Left forelimb (tissue), 1 donor: ENCODE data around the gene RHBDF2.

ENCODE experiments used
- DNase-seq: peaks from one replicate; pipeline ENCODE4 v3.0.0-alpha.2; 2018; ENCODE audit warnings: low spot score

The RHBDF2 gene

DNA sequence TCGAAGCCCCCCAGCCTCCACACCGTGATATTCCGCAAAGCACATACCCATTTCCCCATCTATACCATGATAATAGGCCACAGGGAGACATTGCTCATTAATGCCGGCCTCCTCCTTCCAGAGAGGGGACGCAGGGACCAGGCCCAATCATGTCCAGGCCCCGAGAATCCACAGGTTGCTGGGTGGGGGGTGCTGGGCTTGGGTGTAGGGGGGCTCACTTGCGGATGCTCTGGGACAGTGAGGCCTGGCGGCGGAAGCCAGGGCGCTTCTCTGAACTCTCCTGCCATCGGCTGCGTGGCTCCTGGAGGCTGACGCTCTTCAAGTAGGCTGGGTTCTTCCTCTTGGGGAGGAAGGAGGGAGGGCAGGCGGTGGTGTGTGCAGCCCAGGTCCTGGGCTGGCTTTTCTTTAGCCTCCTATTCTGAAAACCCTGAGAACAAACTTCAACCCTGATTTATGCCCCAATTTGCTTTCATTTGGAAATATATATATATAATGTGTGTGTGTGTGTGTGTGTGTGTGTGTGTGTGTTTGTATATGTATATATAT, 21.6 kb downstream of the RHBDF2 start:
- DNase-seq: no peak

DNA sequence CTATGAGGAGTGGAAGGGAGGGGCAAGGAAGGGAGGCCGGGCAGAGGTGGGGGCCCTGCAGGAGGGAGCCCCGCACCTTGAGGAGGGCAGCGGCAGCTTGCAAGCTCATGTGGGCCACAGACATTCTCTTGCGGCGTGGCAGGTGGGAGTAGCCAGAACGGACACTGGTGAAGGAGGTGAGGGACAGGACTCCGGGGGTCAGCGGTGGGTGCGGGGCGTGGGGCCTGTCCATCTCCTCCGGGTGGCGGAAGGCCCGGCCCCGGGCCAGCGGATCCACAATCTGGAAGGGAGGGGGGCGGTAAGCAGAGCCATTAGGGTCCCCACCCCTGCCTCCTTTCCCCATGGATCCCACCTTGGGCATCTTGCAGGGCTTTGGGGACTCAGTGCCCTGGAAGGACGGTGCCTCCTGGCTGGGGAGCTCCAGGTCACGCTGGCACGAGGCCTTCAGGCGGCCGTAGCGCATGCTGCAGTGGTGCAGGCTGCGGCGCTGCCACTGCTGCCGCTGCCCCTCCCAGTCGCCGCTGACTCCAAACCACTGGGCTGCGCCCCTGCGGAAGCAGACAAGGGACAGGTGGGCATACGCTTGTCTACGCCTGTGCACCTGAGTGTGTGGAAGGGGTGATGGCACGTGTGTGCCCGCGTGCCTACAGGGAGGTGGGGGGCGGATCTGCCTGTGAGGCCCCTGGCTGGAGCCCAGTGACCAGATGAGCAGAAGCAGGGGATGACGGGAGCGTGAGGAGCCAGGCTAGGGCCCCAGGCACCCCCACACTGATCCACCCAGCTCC, 22.3 kb downstream of the RHBDF2 start:
- no peak for DNase-seq

DNA sequence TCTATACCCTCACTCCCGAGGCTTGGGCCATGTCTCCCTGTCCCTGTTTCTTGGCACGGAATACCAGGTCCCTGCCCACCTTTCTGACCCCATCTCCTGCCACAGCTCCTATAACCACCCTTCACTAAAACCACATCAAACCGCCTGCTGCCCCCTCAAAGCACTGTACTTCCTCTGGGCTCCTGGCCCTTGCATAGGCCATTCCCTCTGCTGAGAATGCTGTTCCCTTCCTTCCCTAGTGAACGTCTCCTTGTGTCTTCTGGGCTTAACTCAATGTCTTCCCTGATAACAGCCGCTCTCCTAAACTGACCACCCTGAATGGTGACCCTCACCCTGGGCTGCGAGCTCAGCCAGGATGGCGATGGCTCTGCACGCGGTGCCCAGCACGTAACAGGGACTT, 23.1 kb downstream of the RHBDF2 start:
- DNase-seq: no peak

DNA sequence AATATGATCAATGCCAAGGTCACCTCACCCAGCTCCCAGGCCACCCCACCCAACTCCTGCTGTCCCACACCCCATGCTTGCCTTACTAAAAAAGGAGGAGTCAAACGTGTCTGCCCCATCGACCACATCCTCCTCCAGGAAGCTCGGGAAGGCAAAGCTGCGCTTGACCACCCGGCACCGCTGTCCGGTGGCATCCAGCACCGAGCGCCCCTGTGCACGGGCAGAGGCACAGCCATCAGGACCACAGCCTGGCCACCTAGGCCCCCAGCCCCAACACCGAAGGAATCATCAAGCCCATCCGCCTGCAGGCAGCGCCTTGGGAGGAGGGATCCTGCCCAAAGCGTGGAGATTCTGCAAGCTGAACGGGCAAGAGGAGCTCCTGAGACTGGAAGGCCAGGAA, 23.6 kb downstream of the RHBDF2 start:
- no peak for DNase-seq

DNA sequence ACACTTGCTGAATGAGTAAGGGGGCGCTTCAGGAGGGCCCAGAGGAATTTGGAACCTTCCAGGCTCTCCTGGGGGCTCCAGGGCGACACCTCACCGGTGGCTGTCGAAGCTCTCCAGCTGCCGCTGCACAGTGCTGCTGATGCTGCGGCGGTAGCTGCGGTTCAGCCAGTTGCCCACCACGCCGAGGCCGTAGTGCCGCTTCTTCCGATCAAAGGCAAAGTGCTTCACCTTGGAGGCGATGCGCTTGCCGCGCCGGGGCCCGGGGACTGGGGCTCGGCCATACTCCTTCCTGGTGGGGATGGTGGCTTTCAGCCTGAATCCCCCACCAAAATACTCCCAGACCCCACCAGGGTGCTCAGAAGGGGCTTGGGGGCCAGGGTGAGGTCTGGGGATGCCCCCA, 24.5 kb downstream of the RHBDF2 start:
- no peak for DNase-seq

DNA sequence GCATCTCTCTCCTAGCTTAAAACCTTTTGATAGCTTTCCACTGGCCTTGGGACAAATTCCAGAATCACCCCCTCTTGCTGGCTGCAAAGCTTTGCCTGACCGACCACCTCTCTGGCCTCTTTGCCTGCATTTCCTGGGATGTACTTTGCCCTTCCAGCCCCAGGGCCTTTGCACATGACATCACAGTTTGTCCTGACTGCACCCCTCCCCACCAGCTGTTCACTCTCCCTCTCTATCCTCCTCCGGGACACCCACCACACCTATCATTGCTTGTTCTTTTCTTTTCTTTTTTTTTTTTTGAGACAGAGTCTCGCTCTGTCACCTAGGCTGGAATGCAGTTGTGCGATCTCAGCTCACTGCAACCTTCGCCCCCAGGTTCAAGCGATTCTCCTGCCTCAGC, 25.9 kb downstream of the RHBDF2 start:
- no peak for DNase-seq

DNA sequence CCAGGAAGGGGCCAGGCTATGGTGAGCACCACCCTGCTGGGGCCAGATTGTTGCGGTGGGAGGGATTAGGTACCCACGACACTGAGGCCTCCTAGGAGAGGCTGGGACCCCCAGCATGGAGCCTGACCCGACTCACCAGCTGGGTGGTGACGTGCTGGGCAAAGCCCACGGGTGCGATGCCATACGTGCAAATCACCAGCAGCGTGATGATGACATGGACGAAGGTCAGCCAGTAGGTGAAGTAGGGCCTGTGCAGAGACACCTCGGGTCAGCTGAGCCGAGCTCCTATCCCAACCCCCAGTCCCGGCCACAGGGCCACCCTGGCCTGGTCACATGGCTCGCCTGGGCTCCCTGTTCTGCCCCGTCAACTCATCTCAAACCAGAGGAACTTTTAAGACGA, 26.3 kb downstream of the RHBDF2 start:
- DNase-seq: no peak

DNA sequence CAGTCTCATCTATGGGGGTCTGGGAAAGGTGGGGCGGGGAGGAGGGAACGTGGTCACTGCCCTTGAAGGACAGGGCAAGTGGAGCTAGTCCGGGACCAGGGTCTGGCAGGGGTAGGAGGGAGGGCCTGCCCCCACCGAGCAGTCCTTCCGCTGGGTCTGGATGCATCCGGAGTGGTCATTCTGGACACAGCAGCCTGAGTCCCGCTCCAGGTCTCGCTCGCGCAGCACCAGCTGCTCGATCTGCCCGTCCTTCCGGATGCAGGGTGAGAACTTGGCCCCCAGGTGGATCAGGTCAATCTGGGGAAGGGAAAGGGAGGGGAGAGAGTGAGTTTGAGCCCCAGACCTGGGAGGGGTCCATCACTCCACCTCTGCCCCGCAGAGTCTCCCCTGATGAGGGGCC, 27.0 kb downstream of the RHBDF2 start:
- no peak for DNase-seq

DNA sequence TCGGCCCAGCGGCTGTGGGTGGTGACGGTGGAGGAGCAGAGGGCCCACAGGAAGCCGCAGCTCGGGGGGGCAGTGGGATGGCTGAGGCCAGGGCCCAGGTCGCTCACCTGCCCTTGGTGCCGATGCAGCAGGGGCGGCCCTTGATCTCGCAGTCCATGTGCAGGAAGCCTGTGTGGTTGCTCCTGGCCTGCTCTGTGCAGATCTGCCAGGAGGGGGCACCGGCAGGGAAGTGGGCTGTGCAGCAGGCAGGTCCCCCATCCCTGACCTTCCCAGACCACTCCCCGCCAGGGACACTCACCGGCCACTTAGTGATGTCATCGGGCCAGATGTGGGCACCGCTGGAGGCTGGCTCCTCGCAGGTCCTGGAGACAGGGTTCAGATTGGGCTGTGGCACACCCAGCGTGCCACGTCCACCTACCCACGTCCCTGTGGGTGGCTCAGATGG, 27.7 kb downstream of the RHBDF2 start:
- no peak for DNase-seq

DNA sequence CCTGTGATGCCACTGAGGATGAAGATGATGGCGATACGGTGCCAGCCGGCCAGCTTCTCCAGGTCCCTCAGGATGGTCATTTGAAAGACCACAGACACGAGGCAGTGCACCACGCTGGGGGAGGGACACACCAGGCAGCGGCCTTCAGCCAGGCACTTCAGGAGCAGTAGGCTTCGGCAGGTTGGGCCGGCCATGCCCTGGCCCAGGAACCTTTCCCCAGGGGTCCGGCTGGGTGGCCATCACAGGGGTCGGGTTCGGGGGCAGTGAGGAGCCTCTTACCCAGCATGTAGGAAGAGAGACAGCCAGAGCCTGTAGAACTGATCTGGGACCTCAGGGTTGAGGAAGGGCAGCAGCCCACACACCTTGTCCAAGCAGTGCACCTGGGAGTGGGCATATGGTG, 28.5 kb downstream of the RHBDF2 start:
- no peak for DNase-seq

DNA sequence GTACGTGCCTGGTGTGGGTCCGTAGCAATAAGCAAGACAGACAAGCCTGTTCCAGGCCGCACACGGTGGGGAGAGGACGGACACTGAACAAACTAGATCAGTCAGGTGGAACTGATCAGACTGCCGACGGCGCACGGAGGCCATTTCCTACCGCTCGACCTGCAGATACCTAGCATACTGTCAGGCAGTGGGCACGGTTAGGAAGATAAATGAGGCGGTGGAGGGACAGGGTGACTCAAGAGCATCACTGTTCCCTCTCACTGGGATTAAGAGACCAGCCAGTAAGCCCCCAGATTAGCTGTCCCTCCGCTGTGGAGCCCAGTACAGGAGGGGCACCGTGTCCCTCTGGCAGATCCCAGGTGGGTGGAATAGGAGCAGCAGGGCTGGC, 29.0 kb downstream of the RHBDF2 start:
- no peak for DNase-seq

DNA sequence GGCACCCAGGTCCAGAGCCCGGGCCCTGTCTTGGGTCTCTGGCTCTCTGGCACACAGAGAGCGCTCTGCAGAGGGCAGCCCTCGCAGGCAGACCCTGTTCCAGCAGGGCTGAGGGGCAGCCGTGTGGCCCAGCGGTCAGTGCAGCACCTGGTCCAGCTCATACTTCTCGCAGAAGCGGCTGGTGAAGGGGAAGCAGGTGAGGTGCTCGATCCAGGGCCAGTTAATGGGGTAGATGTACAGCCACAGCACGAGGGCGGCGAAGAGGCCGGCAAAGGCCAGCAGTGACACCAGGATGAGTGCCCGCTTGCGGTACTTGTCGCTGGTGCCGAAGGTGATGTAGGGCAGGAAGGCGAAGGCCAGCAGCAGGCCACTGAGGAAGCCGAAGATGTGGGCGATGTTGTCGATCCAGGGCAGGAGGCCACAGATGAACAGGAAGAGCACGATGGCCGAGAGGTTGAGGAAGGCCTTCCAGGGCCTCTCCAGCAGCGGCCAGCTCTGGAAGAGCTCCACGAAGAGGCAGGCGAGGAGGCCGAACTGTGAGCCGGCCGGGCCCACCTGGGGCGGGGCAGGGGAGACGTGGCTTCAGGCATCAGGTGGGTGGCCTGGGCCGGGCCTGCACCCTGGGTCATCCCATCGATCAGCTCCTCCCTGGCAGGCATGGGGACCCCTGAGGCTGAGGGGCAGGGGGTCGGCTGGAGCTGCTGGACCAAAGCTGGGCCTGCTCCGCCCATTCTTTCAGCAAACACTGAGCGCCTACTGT, 29.5 kb downstream of the RHBDF2 start:
- DNase-seq: no peak

DNA sequence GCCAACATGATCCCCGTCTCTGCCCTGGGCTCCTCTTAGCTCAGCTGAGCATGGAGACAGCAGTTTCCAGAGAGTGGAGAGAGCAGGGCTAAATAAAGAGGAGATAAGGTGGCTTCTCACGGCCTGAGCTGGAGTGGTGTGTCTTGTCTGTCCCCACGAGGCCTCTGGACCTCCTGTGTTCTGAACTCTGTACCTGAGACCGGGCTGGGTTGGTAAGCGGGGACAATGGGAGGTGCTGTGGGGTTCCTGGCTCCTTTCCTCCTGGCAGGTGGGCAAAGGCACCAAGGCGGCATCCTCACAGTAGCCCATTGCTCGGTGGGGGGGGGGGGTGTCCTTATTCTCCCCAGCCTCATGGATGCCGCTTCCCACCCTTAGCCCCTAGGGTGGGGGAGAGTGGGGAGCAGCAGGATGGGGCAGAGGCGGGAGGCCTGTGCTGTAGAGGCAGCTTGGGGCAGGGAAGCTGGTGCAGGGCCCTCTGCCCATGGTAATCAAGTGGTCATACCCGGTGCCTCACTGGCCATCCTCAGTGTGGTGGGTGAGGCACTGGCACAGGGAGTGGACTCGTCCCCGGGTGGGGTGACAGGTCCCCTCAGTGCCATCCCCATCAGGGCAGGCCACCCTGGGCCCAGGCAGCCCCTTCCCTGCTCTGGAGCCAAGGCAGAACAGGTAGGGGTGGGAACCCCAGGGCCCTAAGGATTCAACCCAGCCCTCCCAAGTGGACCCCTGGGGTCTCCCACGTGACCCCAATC, 31.1 kb downstream of the RHBDF2 start:
- no peak for DNase-seq

DNA sequence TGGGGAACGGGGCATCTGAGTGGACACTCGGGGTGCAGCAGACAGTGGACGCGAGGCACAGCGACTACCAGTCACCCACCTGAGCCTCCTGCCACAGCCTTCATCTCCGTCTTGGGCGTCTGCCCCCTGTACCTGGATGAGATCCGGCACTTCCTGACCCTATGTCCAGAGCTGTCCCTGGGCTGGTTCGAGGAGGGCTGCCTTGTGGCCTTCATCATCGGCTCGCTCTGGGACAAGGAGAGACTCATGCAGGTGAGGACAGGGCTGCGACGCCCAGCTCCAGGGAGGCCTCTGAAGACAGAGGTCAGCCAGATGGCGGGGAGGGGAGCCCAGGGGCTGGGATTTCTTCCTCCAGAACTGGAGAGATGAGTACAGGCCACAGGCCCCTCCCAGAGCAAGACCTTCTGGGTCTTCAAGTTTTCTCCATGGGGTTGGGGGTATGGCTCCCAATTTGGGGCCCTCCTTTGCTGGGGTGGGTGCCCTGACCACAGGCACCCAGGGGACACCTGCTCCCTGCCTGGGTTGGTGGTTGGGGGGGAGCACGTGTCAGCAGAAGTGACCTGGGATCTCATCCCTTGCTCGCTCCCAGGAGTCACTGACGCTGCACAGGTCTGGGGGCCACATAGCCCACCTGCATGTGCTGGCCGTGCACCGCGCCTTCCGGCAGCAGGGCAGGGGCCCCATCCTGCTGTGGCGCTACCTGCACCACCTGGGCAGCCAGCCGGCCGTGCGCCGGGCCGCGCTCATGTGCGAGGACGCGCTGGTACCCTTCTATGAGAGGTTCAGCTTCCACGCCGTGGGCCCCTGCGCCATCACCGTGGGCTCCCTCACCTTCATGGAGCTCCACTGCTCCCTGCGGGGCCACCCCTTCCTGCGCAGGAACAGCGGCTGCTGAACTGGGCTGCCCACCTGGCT, 31.9 kb downstream of the RHBDF2 start:
- no peak for DNase-seq

DNA sequence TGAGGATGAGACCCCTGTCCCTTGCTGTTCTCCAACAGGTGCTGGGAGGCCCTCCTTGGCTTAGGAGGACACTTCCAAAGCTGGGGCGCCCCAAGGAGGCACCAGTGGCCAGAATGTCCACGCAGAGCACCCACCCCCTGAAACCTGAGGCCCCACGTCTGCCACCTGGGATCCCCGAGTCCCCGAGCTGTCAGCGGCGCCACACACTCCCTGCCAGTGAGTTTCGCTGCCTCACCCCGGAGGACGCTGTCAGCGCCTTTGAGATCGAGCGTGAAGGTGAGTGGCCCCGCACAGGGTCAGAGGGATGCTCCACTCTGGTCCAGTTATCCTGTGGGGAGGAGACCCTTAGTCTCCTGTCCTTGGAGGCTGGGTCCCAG, 32.6 kb downstream of the RHBDF2 start:
- no peak for DNase-seq

DNA sequence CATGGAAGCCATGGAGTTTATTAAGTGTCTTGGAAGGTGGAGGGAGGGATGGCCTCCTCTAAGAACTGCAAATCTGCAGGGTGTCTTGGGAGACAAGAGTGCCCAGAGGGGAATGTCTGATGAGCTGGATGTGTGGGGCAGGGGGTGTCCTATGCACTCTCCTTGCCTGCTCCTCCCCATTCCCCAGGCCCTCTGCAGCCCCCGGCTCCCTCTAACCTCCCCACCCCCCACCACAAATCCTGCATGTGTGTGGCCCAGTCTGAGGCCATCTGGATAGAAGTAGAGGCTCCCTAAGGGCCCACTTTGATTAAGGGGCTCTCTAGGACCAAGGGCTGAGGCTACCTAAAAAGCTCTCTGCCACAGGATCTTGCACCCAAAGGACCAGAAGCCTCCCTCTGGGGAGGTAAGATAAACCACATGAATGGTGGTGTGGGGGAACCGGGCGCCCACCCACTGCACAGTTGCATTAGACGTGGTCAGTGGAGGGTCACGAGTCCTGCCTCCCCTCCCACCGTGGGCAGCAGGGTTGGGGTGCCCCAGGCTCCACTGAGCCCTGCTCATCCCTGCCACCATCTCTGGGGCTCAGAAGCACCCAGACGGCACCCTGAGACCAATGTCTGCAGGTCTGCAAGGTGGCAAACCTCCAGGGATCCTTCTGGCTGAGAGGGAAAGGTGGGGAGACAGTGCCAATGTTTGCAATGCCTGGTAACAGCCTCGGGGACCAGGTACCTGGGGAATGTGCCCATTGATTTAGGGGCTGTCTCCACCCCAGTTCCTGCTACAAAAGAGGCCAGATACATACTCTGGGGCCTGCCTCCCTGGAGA, 33.2 kb downstream of the RHBDF2 start:
- no peak for DNase-seq

DNA sequence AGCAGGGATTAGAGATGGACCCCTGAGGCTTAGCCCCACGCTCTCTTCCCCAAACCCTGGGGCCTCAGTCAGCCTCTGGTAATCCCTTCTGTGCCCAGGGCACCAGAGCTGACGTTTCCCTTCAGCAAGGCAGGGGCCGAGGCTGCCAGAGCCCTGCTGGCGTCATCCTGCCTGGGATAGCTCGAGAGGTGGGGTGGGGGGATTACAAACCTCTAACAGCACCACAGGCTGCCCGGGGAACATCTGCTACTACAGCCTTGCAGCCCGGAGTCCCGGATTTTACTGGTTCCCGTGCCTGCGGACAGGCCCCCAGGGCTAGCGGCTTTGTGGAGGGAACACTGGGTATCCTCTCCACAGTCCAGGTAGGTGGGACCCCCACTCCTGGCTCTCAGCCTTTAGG, 33.9 kb downstream of the RHBDF2 start, which contains the start of gene AANAT:
TSS of gene AANAT (plus strand) at position 238 of the 400 bp plus-strand sequence. CDS start 1,144 bp downstream, outside the sequence.
- DNase-seq: no peak

DNA sequence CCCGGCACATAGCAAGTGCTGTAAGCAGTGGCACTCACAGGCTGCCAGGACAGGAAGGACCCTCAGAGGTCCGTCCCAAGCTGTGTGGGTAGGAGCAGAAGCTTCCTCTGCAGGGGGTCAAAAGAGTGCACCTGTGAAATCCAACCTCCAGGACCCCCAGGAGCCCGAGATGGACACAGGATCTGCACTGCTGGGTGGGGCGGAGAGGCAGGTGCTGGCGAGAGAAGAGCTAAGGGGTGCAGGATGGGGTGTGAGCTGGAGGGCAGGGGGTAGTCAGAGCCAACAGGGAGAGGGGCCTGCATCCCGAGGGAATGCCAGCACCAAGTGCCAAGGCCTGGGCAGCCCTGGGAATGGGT, 34.5 kb downstream of the RHBDF2 start:
- no peak for DNase-seq

DNA sequence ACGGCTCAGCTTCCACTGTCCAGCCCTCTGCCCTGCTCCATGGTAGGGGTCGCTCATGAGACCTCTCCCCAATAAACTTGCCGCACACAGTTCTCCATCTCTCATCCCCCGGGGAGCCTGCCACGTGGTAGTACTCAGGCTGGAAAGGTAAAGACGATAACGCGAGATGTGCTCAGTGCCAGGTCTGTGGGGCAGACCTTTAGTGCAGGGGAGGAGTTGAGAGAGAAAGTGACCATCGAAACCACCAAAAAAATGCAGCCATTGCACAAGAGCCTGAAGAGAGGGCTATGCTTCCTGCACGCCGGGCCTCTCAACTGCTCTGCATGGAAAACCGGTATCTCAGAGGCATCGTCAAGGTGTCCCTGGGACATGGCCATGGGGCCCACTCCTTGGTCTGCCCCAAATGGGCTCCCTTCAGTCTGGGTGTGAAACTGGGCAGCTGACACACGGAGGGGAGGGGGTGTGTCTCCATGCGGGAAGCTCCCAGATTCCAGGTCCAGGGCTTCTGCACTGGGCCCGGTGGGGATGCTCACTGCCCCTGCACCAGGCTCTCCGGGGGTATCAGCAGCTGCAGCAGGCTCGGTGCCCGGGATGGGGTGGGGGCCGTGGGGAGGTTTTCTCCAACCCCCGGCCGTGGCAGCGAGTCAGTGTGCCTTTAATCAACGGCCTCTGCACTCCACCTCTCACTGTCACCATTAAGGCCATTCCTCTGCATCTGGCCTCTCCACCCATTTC, 38.5 kb downstream of the RHBDF2 start:
- DNase-seq: no peak
